Measurements from ENCODE around the gene DAPK2.

Gene DAPK2

DNA sequence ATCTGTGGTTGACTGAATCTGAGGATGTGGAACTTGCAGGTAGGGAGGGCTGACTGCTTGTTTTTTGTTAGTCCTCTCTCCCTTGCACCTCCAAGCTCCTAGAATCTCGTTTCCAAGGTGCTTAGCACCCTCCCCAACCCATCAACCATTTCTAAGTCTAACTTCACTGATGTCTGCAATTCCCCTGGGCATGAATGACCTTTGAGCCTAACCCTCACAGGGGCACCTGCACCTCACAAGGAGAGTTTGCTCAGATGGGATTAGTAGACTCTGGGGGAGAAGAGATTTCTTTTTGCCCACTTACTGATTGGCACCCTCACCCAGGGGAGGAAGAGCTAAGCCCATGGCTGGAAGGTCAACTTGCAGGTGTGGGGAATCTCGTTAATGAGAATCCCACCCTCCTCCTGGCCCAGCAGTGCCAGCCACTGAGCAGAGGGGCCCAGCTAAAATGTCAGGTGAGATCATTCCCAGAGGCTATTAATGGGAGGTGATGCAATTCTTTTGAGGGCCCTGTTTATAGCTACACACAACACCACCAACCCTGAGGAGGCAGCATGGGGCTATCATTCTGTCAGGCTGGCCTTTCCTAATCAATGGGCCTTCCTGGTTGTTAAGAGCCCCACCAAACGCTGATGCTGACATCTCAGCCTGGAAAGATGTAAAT is 130.9 kb downstream of the DAPK2 start:
- no peaks in the 10 kb centered on the region for H3K36me3 ChIP-seq (ENCODE audit: insufficient read depth, low read length)

DNA sequence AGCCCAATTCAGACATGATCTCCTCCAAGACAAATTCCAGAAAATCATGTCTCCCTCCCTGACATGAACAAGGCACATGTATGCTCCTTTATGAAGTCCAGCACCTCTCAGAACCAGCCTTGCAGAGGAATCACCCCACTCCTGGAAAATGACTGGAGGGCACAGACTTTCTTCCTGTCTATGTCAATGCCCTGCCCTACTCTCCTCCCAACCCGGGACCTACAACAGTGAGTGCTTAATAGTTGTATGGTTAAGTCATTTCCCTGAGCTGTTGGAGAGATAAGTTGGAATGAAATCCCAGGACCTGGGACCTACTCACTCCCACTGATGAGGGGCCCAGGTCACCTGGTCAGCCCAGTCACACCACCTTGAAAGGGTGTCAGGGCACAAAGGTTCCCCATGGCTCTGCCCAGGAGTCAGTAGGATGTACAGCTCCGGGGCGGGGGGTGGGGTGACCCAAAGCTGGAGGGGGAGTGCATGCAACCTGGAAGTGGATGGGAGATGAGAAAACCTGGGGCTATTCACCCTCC is 132.4 kb downstream of the DAPK2 start:
- Histone ChIP-seq H3K4me1 (ENCODE audit: control insufficient read depth, insufficient read depth, low read length) (peaks cover 37% of the 10 kb centered on the region), H3K9ac (ENCODE audit: low read depth, low read length) (no peak overlapping the region), H3K9me3 (replicated peaks; ENCODE audit: low read length) (no peaks in the 10 kb centered on the region), H3K4me2 (ENCODE audit: low read length) (no peak overlapping the region), H3K27me3 (ENCODE audit: control insufficient read depth, insufficient read depth, low read length) (no peaks in the 10 kb centered on the region), H3K4me3 (ENCODE audit: low read length) (no peak overlapping the region), H3K36me3 (ENCODE audit: insufficient read depth, low read length) (no peaks in the 10 kb centered on the region)

More for the DNA sequence above, 130.9 kb downstream of the DAPK2 start:
- Histone ChIP-seq H3K9ac (ENCODE audit: low read depth, low read length) (peak overlapping the region; percentile 20), H3K9me3 (replicated peaks; ENCODE audit: low read length) (no peaks in the 10 kb centered on the region), H3K4me2 (ENCODE audit: low read length) (peak overlapping the region; percentile 70), H3K4me3 (ENCODE audit: low read length) (no peak overlapping the region), H3K4me1 (ENCODE audit: control insufficient read depth, insufficient read depth, low read length) (peaks cover 22% of the 10 kb centered on the region), H3K27me3 (ENCODE audit: control insufficient read depth, insufficient read depth, low read length) (no peaks in the 10 kb centered on the region)

DNA sequence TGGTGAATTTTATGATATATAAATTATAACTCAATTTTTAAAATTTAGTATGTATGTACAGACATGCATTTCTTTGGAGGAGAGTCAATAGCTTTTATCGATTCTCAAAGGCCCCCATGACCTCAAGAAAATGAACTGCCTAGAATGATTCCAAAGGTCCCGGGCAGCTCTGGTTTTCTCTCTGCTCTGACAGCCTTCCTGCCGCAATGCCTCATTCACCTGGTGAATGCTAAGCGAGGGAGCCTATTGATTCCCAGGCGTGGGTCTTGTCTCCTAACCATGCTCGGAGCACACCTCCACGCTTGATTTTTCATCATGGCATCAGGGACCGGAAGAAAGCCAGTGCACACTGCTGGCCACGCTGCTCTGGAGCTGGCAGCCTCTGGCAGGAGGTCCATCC is 132.9 kb downstream of the DAPK2 start:
- Histone ChIP-seq H3K9ac (ENCODE audit: low read depth, low read length) (no peak overlapping the region), H3K4me3 (ENCODE audit: low read length) (no peak overlapping the region), H3K36me3 (ENCODE audit: insufficient read depth, low read length) (no peaks in the 10 kb centered on the region), H3K9me3 (replicated peaks; ENCODE audit: low read length) (no peaks in the 10 kb centered on the region), H3K27me3 (ENCODE audit: control insufficient read depth, insufficient read depth, low read length) (no peaks in the 10 kb centered on the region), H3K4me2 (ENCODE audit: low read length) (no peak overlapping the region), H3K4me1 (ENCODE audit: control insufficient read depth, insufficient read depth, low read length) (peaks cover 41% of the 10 kb centered on the region)

DNA sequence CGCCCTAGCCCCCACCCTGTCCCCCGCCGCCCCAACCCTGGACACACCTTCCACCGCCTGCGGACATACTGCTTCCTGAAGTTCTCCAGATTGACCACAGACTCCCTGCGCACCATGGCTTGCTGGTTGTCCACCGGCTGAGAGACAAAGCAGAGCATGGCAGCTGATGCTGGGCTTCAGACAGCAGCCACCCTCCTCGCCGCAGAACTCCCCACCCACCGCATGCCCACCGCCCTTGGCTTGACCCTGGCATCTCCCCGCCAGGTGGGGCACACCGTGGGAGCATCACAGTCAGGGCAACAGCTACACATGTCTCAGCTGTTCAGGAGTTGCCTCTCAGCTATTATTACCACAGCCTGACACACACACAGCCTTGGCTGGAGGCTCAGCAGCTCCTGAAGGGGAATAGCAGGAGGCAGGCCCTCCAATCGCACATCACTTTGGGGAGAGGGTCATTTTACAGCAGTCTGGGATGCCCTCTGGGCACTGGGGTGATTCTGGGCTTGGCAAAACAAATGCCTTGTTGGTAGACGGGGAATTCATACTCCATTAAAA is 134.1 kb downstream of the DAPK2 start:
- H3K9ac ChIP-seq (ENCODE audit: low read depth, low read length): no peak overlapping the region
- no peak overlapping the region for H3K4me3 ChIP-seq (ENCODE audit: low read length)
- peaks cover 41% of the 10 kb centered on the region for H3K4me1 ChIP-seq (ENCODE audit: control insufficient read depth, insufficient read depth, low read length)
- no peaks in the 10 kb centered on the region for H3K27me3 ChIP-seq (ENCODE audit: control insufficient read depth, insufficient read depth, low read length)
- H3K9me3 ChIP-seq (replicated peaks; ENCODE audit: low read length): no peaks in the 10 kb centered on the region
- no peaks in the 10 kb centered on the region for H3K36me3 ChIP-seq (ENCODE audit: insufficient read depth, low read length)
- H3K4me2 ChIP-seq (ENCODE audit: low read length): no peak overlapping the region

DNA sequence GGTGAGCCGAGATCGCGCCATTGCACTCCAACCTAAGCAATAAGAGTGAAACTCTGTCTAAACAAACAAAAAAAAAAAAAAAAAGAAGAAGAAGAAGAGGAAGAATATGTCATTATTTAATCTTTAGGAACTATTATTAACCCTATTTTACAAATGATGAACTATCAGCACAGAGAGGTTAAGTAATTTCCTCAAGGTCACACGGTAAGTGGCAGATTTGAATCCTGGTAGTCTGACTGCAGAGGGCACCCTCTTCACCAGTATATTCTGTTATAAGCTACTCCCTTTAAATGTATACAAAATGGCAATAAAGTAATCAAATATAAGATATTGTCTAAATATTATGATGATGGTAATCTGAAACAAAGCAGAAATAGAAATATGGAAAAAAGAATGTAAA is 135.1 kb downstream of the DAPK2 start:
- Histone ChIP-seq H3K4me3 (ENCODE audit: low read length) (no peak overlapping the region), H3K36me3 (ENCODE audit: insufficient read depth, low read length) (no peaks in the 10 kb centered on the region), H3K27me3 (ENCODE audit: control insufficient read depth, insufficient read depth, low read length) (no peaks in the 10 kb centered on the region), H3K4me1 (ENCODE audit: control insufficient read depth, insufficient read depth, low read length) (peaks cover 36% of the 10 kb centered on the region), H3K9me3 (replicated peaks; ENCODE audit: low read length) (no peaks in the 10 kb centered on the region), H3K4me2 (ENCODE audit: low read length) (no peak overlapping the region), H3K9ac (ENCODE audit: low read depth, low read length) (no peak overlapping the region)

DNA sequence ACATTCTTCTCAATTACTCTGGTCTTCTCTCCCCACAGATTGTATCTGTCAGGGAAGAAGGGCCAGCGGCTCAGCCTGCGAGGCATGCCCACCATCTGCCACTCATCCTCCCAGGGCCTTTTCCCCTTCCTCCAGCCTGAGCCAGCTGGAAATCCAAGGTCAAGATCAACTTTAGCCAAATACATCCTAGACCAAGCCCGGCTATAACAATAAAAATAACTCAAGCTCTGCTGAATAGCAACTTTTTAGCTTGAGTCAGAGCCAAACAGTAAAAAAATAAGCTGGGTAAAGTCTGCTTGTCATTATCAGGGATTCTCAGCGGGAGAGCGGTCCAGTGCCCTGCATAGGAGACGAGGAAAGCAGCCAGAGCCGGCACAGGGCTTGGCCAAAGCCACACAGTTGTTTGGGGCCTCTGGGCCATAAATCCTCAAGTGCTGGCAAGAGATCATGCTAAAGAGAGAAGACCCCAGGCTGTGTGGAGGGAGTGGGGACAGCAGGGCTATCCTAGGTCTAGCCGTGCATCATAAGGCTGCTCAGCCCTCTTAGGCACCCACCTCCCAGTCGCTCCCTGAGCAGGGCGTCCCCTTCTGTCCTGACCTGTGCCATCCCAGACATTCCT is 136.4 kb downstream of the DAPK2 start:
- H3K4me2 ChIP-seq (ENCODE audit: low read length): peak overlapping the region; percentile 42
- H3K9ac ChIP-seq (ENCODE audit: low read depth, low read length): peak overlapping the region; percentile 24
- H3K36me3 ChIP-seq (ENCODE audit: insufficient read depth, low read length): no peaks in the 10 kb centered on the region
- H3K4me1 ChIP-seq (ENCODE audit: control insufficient read depth, insufficient read depth, low read length): peaks cover 31% of the 10 kb centered on the region
- H3K4me3 ChIP-seq (ENCODE audit: low read length): no peak overlapping the region
- no peaks in the 10 kb centered on the region for H3K27me3 ChIP-seq (ENCODE audit: control insufficient read depth, insufficient read depth, low read length)
- no peaks in the 10 kb centered on the region for H3K9me3 ChIP-seq (replicated peaks; ENCODE audit: low read length)

DNA sequence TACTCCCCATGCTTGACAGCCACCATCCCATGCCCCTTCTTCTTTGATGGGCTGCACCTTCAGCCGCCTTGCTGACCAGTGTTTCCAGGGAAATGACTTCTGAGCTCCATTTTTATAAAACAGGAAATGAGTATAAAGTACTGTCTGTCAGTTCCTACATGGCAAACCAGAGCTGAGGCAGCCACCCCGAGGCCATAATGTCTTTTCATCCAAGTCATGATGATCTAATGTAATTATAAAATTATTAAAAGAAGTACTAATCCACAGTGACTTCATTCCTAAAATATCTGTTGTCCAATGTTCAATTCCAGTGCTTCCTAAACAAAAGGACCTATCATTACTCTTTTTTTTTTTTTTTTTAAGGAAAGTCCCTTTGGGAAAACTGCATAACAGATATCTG is 137.3 kb downstream of the DAPK2 start:
- Histone ChIP-seq H3K4me2 (ENCODE audit: low read length) (no peak overlapping the region), H3K36me3 (ENCODE audit: insufficient read depth, low read length) (no peaks in the 10 kb centered on the region), H3K4me1 (ENCODE audit: control insufficient read depth, insufficient read depth, low read length) (peaks cover 31% of the 10 kb centered on the region), H3K4me3 (ENCODE audit: low read length) (no peak overlapping the region), H3K27me3 (ENCODE audit: control insufficient read depth, insufficient read depth, low read length) (no peaks in the 10 kb centered on the region), H3K9ac (ENCODE audit: low read depth, low read length) (no peak overlapping the region), H3K9me3 (replicated peaks; ENCODE audit: low read length) (no peaks in the 10 kb centered on the region)

DNA sequence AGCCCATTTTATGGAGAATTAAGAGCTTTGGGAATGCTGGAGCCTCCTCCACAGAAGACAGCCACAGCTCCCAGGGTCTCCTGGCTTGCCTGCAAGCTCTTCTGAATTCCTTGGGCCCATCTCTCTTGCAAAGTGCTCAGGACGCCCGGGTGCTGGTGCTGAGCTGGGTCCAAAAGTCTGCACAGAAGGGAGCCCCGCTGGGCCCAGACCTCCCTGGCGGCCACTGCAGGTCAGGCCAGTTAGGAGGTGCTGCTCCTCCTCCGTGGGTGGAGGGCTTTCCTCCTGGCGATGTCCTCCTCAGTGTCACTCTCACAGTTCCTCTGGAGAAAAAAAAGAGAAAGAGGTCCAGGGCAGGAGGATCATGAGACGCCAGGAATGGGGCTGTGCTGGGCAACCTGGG is 138.0 kb downstream of the DAPK2 start:
- no peak overlapping the region for H3K9ac ChIP-seq (ENCODE audit: low read depth, low read length)
- no peaks in the 10 kb centered on the region for H3K9me3 ChIP-seq (replicated peaks; ENCODE audit: low read length)
- peaks cover 31% of the 10 kb centered on the region for H3K4me1 ChIP-seq (ENCODE audit: control insufficient read depth, insufficient read depth, low read length)
- no peak overlapping the region for H3K4me3 ChIP-seq (ENCODE audit: low read length)
- H3K36me3 ChIP-seq (ENCODE audit: insufficient read depth, low read length): no peaks in the 10 kb centered on the region
- H3K27me3 ChIP-seq (ENCODE audit: control insufficient read depth, insufficient read depth, low read length): no peaks in the 10 kb centered on the region
- H3K4me2 ChIP-seq (ENCODE audit: low read length): no peak overlapping the region

DNA sequence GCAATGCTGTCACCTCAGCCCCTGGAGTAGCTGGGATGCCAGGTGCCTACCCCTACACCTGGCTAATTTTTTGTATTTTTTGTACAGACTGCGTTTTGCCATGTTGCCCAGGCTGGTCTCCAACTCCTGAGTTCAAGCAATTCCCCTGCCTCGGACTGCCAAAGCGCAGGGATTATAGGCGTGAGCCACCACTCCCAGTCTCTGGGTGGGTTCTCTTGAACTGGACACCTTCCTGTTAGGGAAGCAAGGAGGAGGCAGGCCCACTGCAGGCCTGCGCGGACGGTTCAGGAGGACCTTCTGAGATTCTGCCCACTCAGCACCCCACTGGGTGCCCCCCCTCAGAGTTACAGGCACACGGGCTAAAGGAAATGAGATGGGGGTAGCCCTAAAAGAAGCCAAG is 138.8 kb downstream of the DAPK2 start:
- no peak overlapping the region for H3K4me3 ChIP-seq (ENCODE audit: low read length)

DNA sequence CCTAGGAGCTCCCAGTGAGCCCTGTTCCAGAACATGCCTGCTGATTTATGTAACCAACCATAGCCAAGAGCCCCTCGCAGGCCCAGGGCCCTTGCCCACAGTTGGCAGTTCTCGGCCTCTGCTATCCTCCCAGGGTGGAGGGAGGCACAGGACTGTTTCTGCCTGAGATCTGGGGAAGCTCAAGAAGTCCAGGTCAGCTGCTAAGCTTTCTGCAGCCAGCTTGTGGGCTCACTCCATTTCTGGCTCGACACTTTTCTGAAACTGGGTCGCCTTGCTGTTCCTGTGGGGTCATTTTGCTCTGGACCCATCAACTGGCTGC is 140.1 kb downstream of the DAPK2 start:
- no peak overlapping the region for H3K4me3 ChIP-seq (ENCODE audit: low read length)
- no peaks in the 10 kb centered on the region for H3K36me3 ChIP-seq (ENCODE audit: insufficient read depth, low read length)
- peaks cover 31% of the 10 kb centered on the region for H3K4me1 ChIP-seq (ENCODE audit: control insufficient read depth, insufficient read depth, low read length)
- no peaks in the 10 kb centered on the region for H3K27me3 ChIP-seq (ENCODE audit: control insufficient read depth, insufficient read depth, low read length)
- H3K4me2 ChIP-seq (ENCODE audit: low read length): no peak overlapping the region
- no peak overlapping the region for H3K9ac ChIP-seq (ENCODE audit: low read depth, low read length)
- H3K9me3 ChIP-seq (replicated peaks; ENCODE audit: low read length): no peaks in the 10 kb centered on the region

More for the DNA sequence above, 138.8 kb downstream of the DAPK2 start:
- Histone ChIP-seq H3K27me3 (ENCODE audit: control insufficient read depth, insufficient read depth, low read length) (no peaks in the 10 kb centered on the region), H3K4me2 (ENCODE audit: low read length) (no peak overlapping the region), H3K9ac (ENCODE audit: low read depth, low read length) (no peak overlapping the region), H3K36me3 (ENCODE audit: insufficient read depth, low read length) (no peaks in the 10 kb centered on the region), H3K4me1 (ENCODE audit: control insufficient read depth, insufficient read depth, low read length) (peaks cover 31% of the 10 kb centered on the region), H3K9me3 (replicated peaks; ENCODE audit: low read length) (no peaks in the 10 kb centered on the region)

DNA sequence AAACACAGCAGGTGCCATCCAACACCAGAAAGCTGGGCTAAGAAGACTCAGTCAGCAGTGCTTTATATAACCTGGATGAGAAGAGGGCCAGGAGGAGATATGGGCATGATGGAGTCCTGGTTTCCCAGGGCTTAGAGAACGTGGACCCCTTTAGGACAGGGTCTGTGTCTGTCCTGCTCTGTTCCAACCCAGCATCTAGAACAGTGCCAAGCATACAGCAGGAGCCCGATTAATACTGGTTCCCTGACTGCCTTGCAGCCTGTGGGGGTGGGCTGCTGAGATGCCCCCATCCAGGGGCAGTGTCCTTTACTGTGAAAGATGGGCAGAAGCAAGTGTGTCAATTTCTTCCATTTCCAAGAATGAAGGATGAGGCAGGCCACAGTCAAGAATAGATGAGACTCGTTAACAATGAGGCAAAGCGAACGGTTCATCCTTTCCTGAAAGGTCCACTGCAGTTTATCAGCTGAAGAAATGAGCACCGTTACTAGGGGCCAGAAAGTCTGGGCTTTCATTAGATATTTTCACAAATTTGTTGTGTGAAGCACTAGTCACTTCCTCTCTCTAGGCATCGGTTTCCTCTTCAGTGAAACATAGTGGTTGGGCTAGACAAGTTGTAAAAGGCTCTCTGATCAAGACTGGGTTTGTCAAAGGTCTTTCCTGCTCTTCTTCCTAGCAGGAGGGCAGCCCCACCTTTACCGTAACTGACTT is 140.6 kb downstream of the DAPK2 start:
- Histone ChIP-seq H3K27me3 (ENCODE audit: control insufficient read depth, insufficient read depth, low read length) (no peaks in the 10 kb centered on the region), H3K4me3 (ENCODE audit: low read length) (no peak overlapping the region), H3K4me1 (ENCODE audit: control insufficient read depth, insufficient read depth, low read length) (peaks cover 31% of the 10 kb centered on the region), H3K4me2 (ENCODE audit: low read length) (no peak overlapping the region), H3K36me3 (ENCODE audit: insufficient read depth, low read length) (no peaks in the 10 kb centered on the region), H3K9ac (ENCODE audit: low read depth, low read length) (no peak overlapping the region), H3K9me3 (replicated peaks; ENCODE audit: low read length) (no peaks in the 10 kb centered on the region)

Data from skeletal muscle satellite cell (primary cell).